ENCODE measurements around the gene IER2.

The IER2 gene

DNA sequence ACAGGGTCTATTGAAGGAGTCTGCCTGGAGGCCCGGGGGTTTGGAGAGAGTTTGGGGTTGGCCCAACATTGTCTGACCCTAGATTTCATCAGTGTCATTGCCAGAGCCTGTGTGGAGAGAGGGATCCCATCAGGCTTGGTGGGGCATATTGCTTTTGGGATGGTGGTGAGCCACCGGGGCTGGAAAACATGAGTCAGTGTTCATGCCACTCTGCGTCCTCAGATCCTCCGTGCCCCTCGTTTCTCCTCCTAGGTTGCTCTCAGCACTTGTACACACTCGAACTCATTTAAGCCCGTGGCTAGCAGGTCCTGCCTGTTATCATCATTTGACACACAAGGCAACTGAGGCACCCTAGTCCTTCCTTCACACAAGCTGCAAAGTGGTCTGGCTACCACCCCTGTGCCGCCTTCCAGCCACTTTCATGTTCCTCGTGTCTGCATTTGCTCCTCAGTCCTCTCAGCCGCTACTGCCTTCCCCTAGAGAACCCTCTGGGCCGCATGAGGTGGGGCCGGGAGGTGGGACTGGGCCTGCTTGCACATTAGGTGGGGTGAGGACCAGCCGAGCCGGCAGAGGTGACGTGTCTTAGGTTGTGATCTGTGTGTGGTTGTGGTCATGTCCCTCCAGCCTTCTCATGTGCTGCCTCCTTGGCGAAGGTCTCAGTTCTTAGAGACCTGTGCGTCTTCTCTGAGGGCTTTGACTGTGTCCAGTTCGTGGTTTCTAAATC, 28.5 kb upstream of the IER2 start:
- no peak overlapping the region for H3K27ac ChIP-seq
- no peak for TF ChIP-seq ZFX (IDR thresholded peaks at IDR 0.05)
- TF ChIP-seq, protein P1, sequence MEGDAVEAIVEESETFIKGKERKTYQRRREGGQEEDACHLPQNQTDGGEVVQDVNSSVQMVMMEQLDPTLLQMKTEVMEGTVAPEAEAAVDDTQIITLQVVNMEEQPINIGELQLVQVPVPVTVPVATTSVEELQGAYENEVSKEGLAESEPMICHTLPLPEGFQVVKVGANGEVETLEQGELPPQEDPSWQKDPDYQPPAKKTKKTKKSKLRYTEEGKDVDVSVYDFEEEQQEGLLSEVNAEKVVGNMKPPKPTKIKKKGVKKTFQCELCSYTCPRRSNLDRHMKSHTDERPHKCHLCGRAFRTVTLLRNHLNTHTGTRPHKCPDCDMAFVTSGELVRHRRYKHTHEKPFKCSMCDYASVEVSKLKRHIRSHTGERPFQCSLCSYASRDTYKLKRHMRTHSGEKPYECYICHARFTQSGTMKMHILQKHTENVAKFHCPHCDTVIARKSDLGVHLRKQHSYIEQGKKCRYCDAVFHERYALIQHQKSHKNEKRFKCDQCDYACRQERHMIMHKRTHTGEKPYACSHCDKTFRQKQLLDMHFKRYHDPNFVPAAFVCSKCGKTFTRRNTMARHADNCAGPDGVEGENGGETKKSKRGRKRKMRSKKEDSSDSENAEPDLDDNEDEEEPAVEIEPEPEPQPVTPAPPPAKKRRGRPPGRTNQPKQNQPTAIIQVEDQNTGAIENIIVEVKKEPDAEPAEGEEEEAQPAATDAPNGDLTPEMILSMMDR (conservative IDR thresholded peaks at IDR 0.05): no peak

DNA sequence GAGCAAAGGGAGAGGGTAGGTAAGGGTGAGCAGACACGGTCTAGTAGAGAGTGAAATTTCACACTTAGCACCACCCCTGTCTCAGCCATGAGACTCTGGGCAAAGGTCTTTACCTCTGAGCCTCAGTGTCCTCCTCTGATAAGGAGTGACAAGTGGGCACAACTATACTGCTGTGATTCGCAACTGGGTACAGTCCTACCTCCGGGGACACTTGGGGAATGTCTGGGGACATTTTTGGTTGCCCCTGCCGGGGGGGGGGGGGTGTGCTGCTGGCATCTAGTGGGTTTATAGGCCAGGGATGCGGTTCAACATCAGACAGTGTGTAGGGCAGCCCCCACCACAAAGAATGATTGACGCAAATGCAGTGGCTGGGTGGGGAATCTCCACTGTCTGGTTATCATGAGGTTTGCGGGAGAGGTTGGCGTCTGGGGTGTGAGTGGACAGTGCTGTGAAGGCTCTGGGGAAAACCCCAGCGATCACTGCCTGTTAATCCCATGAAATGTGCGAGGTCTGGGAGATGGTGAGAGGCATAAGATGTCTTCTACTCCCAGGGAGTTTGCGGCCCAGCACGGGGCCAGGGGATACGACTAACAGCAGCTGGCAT, 27.8 kb upstream of the IER2 start:
- H3K27ac ChIP-seq: no peak overlapping the region
- TF ChIP-seq, protein P1 (conservative IDR thresholded peaks at IDR 0.05): no peak
- no peak for TF ChIP-seq ZFX (IDR thresholded peaks at IDR 0.05)

DNA sequence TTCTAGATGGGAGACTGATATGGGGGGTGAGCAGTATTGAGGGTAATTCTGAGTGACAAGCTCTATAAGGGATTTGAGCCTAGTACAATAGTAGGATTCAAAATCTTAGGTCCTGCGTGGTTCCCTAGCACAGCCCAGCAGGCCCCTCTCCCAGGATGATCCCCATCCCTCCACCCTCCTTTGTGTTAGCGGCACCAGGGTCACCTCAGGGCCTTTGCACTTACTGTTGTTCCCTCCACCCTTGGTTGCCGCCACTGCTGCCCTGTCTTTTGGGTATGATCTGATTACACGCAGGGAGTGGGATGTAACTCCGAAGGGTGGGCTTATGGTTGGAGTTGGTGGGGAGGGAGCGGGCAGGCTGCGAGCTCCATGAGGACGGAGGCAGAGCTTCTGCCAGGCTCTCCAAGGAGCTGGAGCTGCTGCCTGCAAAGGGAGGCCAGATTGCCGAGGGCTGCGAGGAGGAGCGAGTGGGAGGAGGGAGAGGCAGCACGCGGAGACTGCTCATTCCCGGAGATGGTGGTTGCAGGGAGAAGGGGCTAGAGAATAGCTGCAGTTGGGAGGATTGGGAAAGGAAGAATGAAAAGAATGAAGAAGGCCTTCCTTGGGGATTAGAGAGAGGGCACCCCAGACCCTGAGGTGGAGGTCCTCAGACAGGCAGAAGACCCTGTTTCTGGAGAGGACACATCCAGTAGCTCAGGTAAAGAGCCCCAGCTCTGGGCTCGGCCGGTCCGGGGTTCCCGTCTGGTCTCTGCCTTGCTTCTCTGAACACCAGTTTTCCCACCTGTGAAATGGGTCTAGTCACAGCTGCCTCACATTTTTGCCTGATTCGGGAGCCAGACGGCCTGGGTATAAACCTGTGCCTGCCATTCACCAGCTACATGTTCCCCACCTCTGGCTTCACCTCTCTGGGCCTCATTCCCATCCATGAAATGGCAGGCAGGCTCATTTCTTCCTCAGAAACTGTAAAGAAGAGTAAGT, 26.9 kb upstream of the IER2 start:
- no peak overlapping the region for H3K27ac ChIP-seq
- TF ChIP-seq, protein P1 (conservative IDR thresholded peaks at IDR 0.05): no peak
- TF ChIP-seq ZFX (IDR thresholded peaks at IDR 0.05): no peak

DNA sequence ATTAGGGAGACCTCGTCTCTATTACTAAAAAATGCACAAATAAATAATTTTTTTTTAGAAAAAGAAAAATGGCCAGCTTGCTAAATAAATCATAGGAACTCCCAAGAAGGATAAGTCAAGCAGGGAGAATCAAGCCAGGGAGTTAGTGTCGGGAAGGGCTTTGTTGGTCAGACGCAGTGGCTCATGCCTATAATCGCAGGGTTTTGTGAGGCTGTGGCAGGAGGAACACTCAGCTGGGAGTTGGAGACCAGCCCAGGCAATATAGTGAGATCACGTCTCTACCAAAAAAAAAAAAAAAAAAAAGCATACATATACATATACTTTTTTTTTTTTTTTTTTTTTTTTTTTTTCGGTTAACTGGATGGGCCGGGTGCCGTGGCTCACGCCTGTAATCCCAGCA, 23.2 kb upstream of the IER2 start:
- H3K27ac ChIP-seq: no peak overlapping the region
- TF ChIP-seq, protein P1 (conservative IDR thresholded peaks at IDR 0.05): no peak
- no peak for TF ChIP-seq ZFX (IDR thresholded peaks at IDR 0.05)

DNA sequence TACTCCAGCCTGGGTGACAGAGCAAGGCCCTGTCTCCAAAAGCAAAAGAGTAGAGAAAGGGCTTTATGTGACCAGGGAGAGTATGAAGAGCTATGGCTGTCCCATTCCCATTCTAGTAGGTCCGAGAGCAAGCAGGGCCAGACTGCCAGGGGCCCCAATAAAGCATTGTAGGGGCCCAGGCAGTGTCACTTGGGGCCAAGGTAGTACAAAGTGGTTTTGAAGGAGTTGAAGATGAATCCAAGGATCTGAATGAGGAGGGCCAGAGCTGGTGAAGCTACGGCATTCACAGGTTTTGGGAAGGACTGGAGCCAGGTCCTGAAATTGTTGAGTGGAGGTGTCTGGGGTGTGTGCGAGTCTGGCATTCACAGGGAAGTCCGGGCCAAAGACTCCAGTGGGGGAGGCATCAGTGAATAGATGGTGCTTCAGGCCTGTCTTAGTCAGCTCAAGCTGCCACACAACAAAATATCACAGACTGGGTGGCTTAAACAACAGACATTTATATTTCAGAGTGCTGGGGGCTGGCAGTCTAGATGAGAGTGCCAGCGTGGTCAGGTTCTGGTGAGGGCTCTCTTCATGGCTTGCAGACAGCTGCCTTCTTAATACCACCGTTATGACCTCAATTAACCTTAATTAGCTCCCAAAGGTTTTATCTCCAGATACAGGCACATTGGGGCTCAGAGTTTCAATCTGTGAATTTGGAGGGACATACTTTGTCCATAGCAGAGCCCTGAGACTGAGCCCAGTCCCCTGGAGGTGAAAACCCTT, 22.2 kb upstream of the IER2 start:
- no peak for TF ChIP-seq ZFX (IDR thresholded peaks at IDR 0.05)
- TF ChIP-seq, protein P1 (conservative IDR thresholded peaks at IDR 0.05): no peak
- H3K27ac ChIP-seq: no peak overlapping the region

DNA sequence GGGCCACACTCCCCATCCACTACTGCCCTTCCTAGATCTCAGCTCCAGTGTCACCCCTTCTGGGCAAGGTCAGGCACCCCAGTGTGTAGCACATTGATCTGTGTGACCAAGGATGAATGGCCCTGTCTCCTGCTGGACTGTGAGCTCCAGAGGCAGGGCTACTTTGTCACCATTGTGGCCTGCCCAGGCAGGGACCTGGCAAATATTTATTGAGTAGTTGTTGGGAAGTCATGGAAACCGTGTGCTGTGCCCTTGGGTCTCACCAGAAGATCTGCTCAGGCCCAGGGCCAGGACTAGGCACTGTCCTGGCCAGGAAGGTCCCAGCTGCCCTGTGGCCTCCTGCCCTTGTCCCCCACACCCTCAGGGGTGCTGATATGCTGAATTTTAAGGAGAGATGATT, 21.6 kb upstream of the IER2 start:
- H3K27ac ChIP-seq: no peak overlapping the region
- no peak for TF ChIP-seq ZFX (IDR thresholded peaks at IDR 0.05)
- TF ChIP-seq, protein P1 (conservative IDR thresholded peaks at IDR 0.05): no peak

Measured in C4-2B (cell line).